ENCODE measurements around the gene RNASEH2C. TPM values are rescaled to one million over a fixed set of nuclear protein-coding genes. Genes with fewer than 3 reads are reported as not detected.
A peak's percentile ranks its signal among the peaks of the same experiment; 100 is the strongest.

RNASEH2C gene
- total and polyA plus RNA-seq, 9 donors, result 17.9 to 154 (median 49.7) TPM

GRCh38 chr11:65713212-65713969 is 7.2 kb downstream of the RNASEH2C start:
- no peaks in the 10 kb centered on the region for H3K36me3 ChIP-seq
- H3K27ac ChIP-seq, result peak overlapping the region in 1 of 2 donors; percentile 98
- DNase-seq, result peak in 1 of 5 donors; percentile 43
- no peaks in the 10 kb centered on the region for H3K9me3 ChIP-seq
- H3K4me3 ChIP-seq, result no peak overlapping the region
- H3K4me1 ChIP-seq (ENCODE audit: insufficient read depth), result peaks cover 5% of the 10 kb centered on the region
- intact Hi-C loops (cut with DNase I), result loop anchor here in 2 of 4 donors (2.0 to 10.0 kb wide), 3 partner anchors 101 to 271 kb away; no protein-coding TSS in a partner anchor
- TF ChIP-seq POLR2A (IDR thresholded peaks at IDR 0.05) (no peak), EP300 (IDR thresholded peaks at IDR 0.05) (no peak)
- TF ChIP-seq, protein P1, sequence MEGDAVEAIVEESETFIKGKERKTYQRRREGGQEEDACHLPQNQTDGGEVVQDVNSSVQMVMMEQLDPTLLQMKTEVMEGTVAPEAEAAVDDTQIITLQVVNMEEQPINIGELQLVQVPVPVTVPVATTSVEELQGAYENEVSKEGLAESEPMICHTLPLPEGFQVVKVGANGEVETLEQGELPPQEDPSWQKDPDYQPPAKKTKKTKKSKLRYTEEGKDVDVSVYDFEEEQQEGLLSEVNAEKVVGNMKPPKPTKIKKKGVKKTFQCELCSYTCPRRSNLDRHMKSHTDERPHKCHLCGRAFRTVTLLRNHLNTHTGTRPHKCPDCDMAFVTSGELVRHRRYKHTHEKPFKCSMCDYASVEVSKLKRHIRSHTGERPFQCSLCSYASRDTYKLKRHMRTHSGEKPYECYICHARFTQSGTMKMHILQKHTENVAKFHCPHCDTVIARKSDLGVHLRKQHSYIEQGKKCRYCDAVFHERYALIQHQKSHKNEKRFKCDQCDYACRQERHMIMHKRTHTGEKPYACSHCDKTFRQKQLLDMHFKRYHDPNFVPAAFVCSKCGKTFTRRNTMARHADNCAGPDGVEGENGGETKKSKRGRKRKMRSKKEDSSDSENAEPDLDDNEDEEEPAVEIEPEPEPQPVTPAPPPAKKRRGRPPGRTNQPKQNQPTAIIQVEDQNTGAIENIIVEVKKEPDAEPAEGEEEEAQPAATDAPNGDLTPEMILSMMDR (IDR thresholded peaks at IDR 0.05), result no peak
- WGBS, 3 donors, result 86 to 91% (median 90%) methylated on average over 24 of the region's 24 CpGs
- H3K27me3 ChIP-seq, result no peaks in the 10 kb centered on the region

GRCh38 chr11:65712633-65713076 is 7.9 kb downstream of the RNASEH2C start:
- Histone ChIP-seq H3K4me1 (ENCODE audit: insufficient read depth) (peaks cover 5% of the 10 kb centered on the region), H3K27ac (peak overlapping the region; percentile 98 to 99), H3K36me3 (no peaks in the 10 kb centered on the region), H3K27me3 (no peaks in the 10 kb centered on the region), H3K4me3 (peak overlapping the region; percentile 55), H3K9me3 (no peaks in the 10 kb centered on the region)
- TF ChIP-seq EP300 (IDR thresholded peaks at IDR 0.05) (no peak), POLR2A (IDR thresholded peaks at IDR 0.05) (no peak)
- TF ChIP-seq, protein P1 (IDR thresholded peaks at IDR 0.05), result no peak
- DNase-seq, result no peak
- WGBS, 3 donors, result 17 to 26% (median 24%) methylated on average over 11 of the region's 11 CpGs
- intact Hi-C loops (cut with DNase I), result loop anchor here in 2 of 4 donors (2.0 to 10.0 kb wide), 3 partner anchors 102 to 272 kb away; no protein-coding TSS in a partner anchor

GRCh38 chr11:65711785-65712632 is 8.6 kb downstream of the RNASEH2C start, which contains the start of gene KAT5:
KAT5 (plus strand) TSS chr11:65712252; CDS start chr11:65712268, 16 bp downstream.
- H3K9me3 ChIP-seq, result no peaks in the 10 kb centered on the region
- no peaks in the 10 kb centered on the region for H3K27me3 ChIP-seq
- TF ChIP-seq, protein P1 (IDR thresholded peaks at IDR 0.05), result peak; percentile 95 to 100 (median 100)
- TF ChIP-seq EP300 (IDR thresholded peaks at IDR 0.05), result peak; percentile 29
- TF ChIP-seq POLR2A (IDR thresholded peaks at IDR 0.05), result peak; percentile 89
- 0 to 1% (median 1%) methylated on average over 51 to 65 of the region's 65 CpGs for WGBS, 3 donors
- intact Hi-C loops (cut with DNase I), result loop anchor here in 2 of 4 donors (2.0 to 10.0 kb wide), 3 partner anchors 103 to 273 kb away; no protein-coding TSS in a partner anchor
- peak; percentile 98 to 99 (median 98) for DNase-seq
- H3K4me1 ChIP-seq (ENCODE audit: insufficient read depth), result peaks cover 5% of the 10 kb centered on the region
- no peaks in the 10 kb centered on the region for H3K36me3 ChIP-seq
- H3K27ac ChIP-seq, result peak within 1 kb of the TSS; percentile 98 to 99
- H3K4me3 ChIP-seq, result peak within 1 kb of the TSS; percentile 55

DNA sequence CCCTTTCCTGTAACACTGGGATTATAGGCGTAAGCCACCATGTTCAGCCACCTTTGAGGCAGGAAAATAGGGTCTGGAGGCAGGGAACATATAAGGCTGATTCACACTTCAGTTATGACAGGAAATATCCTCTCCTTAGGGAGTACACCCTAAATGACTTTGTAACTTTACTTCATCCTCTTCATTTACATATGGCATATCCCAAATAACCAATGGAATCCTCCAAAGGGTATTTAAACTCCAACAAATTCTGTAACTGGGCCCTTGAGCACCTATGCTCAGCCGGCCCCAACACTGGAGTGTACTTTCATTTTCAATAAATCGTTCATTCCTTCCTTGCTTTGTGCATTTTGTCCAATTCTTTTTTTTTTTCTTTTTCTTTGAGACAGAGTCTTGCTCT is 10.2 kb downstream of the RNASEH2C start:
- Histone ChIP-seq H3K27ac (no peak overlapping the region), H3K4me1 (ENCODE audit: insufficient read depth) (peaks cover 5% of the 10 kb centered on the region), H3K36me3 (no peaks in the 10 kb centered on the region), H3K27me3 (no peaks in the 10 kb centered on the region), H3K9me3 (no peaks in the 10 kb centered on the region), H3K4me3 (no peak overlapping the region)
- intact Hi-C loops (cut with DNase I), result loop anchor here in 1 of 4 donors (10.0 kb wide), 2 partner anchors 104 to 274 kb away; no protein-coding TSS in a partner anchor
- DNase-seq, result no peak
- 80 to 83% (median 81%) methylated on average over 3 of the region's 3 CpGs for WGBS, 3 donors
- TF ChIP-seq, protein P1 (IDR thresholded peaks at IDR 0.05), result no peak
- no peak for TF ChIP-seq POLR2A (IDR thresholded peaks at IDR 0.05)
- TF ChIP-seq EP300 (IDR thresholded peaks at IDR 0.05), result no peak

Data from ovary (tissue), 9 donors.